HepG2 (cell line): ENCODE results near the gene PPBP. TPM values are rescaled to one million over a fixed set of nuclear protein-coding genes. Genes with fewer than 3 reads are reported as not detected.

ENCODE experiments used
- ATAC-seq: fragments of 200-7000 bp; cut with Tn5 transposase; 3 replicates; pipeline ENCODE4 v1.9.1; 2020; ENCODE audit warnings: mild to moderate bottlenecking, moderate library complexity
- BruUV-seq: library from RNA; stranded (reverse); fragments of 400-500 nt; replicated peaks from 2 replicates; lab custom pipeline; 2021; lab: Mats Ljungman, UMichigan
- CTCF ChIA-PET: fragments of 300-600 bp; formaldehyde crosslinking; extraction: SDS; loops from one replicate; lab custom pipeline; 2021; ENCODE audit warnings: low total read pairs, inconsistent platforms, low intra/inter-chr PET ratio; lab: Yijun Ruan, JAX
- POLR2A ChIA-PET: fragments of 350-600 bp; sonication (Branson Sonifier 250); formaldehyde crosslinking; loops from one replicate; lab custom pipeline; 2020; ENCODE audit warnings: antibody characterized with exemption, inconsistent platforms; lab: Yijun Ruan, JAX
- DNase-seq: peaks from one replicate; pipeline ENCODE4 v3.0.0-alpha.2; 2015; ENCODE audit warnings: low spot score
- FAIRE-seq: peaks from 3 replicates; lab custom pipeline; 2011; peaks lifted over from hg19 to GRCh38; lab: Jason Lieb, UNC
- H2AFZ ChIP-seq: one replicate; pipeline ENCODE4 v1.6.1; 2011; ENCODE audit warnings: low read length, inconsistent platforms
- H3K27ac ChIP-seq: fragments of 300-600 bp; 3 replicates; pipeline ENCODE4 v1.8.0; 2011; ENCODE audit warnings: mixed run types, mild to moderate bottlenecking, mixed read lengths, low read length, inconsistent platforms; ENCODE audit not compliant: insufficient read depth; ENCODE audit errors: extremely low read length
- H3K27me3 ChIP-seq, 2 experiments: fragments of 200-600 bp in 1 of 2; 2 replicates in 1 of 2; 3 replicates in 1 of 2; pipeline versions ENCODE4 v1.6.0 to v1.8.0; 2011; ENCODE audit warnings: low read length in 2 of 2, mild to moderate bottlenecking in 2 of 2, moderate library complexity in 2 of 2, inconsistent platforms in 1 of 2; ENCODE audit not compliant: insufficient read depth in 2 of 2, control insufficient read depth in 1 of 2
- H3K36me3 ChIP-seq, 2 experiments: fragments of 200-600 bp in 1 of 2; replicated peaks in 1 of 2; 2 replicates in 1 of 2; 3 replicates in 1 of 2; pipeline versions ENCODE4 v1.5.1 to v1.8.0; 2011; ENCODE audit warnings: low read length in 2 of 2, inconsistent platforms in 1 of 2; ENCODE audit not compliant: insufficient read depth in 2 of 2, control insufficient read depth in 1 of 2
- H3K4me1 ChIP-seq: 2 replicates; pipeline ENCODE4 v1.5.1; 2012; ENCODE audit warnings: low read length, inconsistent platforms; ENCODE audit not compliant: insufficient read depth
- H3K4me2 ChIP-seq: 2 replicates; pipeline ENCODE4 v1.6.0; 2011; ENCODE audit warnings: low read depth, low read length, inconsistent platforms
- H3K4me3 ChIP-seq, 3 experiments: fragments of 200-600 bp in 1 of 3; sonication (generic), shearing (Covaris generic) in 1 of 3; replicated peaks in 1 of 3; 2 replicates each; pipeline ENCODE4 v1.5.1; 2011 to 2016; ENCODE audit warnings: low read length in 3 of 3, inconsistent platforms in 2 of 3, low read depth in 2 of 3, mild to moderate bottlenecking in 2 of 3, control low read depth in 1 of 3, mixed read lengths in 1 of 3; ENCODE audit not compliant: insufficient read depth in 1 of 3
- H3K79me2 ChIP-seq: one replicate; pipeline ENCODE4 v1.6.1; 2011; ENCODE audit warnings: low read length, inconsistent platforms; ENCODE audit not compliant: insufficient read depth
- H3K9ac ChIP-seq: 2 replicates; pipeline ENCODE4 v1.6.0; 2011; ENCODE audit warnings: mild to moderate bottlenecking, low read depth, low read length, inconsistent platforms; ENCODE audit not compliant: insufficient read depth
- H3K9me3 ChIP-seq: 2 replicates; pipeline ENCODE4 v1.5.1; 2012; ENCODE audit warnings: mild to moderate bottlenecking, low read length
- H4K20me1 ChIP-seq: 2 replicates; pipeline ENCODE4 v1.6.0; 2011; ENCODE audit warnings: inconsistent platforms, mild to moderate bottlenecking, low read length, moderate library complexity; ENCODE audit not compliant: insufficient read depth
- ADNP ChIP-seq: sonication (generic); formaldehyde crosslinking; IDR thresholded peaks from 2 replicates; pipeline ENCODE4 v1.4.0; 2020; ENCODE audit warnings: missing genetic modification reagents
- CBX1 ChIP-seq: IDR thresholded peaks from one replicate; pipeline ENCODE4 v1.6.1; 2016; ENCODE audit warnings: antibody characterized with exemption, low read depth
- FOXA3 ChIP-seq: IDR thresholded peaks from 2 replicates; pipeline ENCODE4 v1.6.1; 2016; ENCODE audit warnings: missing genetic modification reagents, missing compliant biosample characterization
- GRHL1 ChIP-seq: sonication (generic); formaldehyde crosslinking; conservative IDR thresholded peaks from 2 replicates; pipeline ENCODE4 v1.8.0; 2022; ENCODE audit warnings: missing genetic modification reagents
- KMT2A ChIP-seq: sonication (generic); formaldehyde crosslinking; IDR thresholded peaks from 2 replicates; pipeline ENCODE4 v1.4.0; 2020; ENCODE audit warnings: missing genetic modification reagents
- SNAPC5 ChIP-seq: sonication (generic); formaldehyde crosslinking; IDR thresholded peaks from 2 replicates; pipeline ENCODE4 v1.8.1; 2023; ENCODE audit warnings: mild to moderate bottlenecking, missing genetic modification reagents, borderline replicate concordance
- TGIF2 ChIP-seq: IDR thresholded peaks from 2 replicates; pipeline ENCODE4 v1.6.1; 2016; ENCODE audit warnings: control low read depth, missing compliant biosample characterization
- XRCC5 ChIP-seq: fragments of 200-400 bp; formaldehyde crosslinking; optimal IDR thresholded peaks from 2 replicates; pipeline ENCODE3; 2017; ENCODE audit warnings: mild to moderate bottlenecking, low read length
- WGBS: methylation state at CpG from one replicate; pipeline ENCODE4 v1.1.6; 2017; ENCODE audit warnings: low lambda C conversion rate; 5-methylcytosine and 5-hydroxymethylcytosine counted together
- in situ Hi-C: cut with HindIII; loops from 2 replicates; pipeline ENCODE4 v1.10.0; 2017; ENCODE audit warnings: low pct_unique_long_range_greater_than_20kb; ENCODE audit not compliant: extremely low pct_ligation_motif_present
- intact Hi-C: fragments of 100-400 bp; cut with micrococcal nuclease; formaldehyde crosslinking; loops from one replicate; pipeline ENCODE4 v1.10.0; 2022; ENCODE audit not compliant: unreplicated experiment
- polyA plus RNA-seq, 8 experiments: library from polyadenylated mRNA; depleted of rRNA in 3 of 8; stranded (reverse) in 7 of 8; unstranded in 1 of 8; fragments of >200 nt; fragmentation: Illumina TruSeq in 4 of 8; extraction: Trizol in 4 of 8; gene quantifications; 2 replicates each; pipeline versions ENCODE4 v1.2.1 to v1.2.3, GENCODE V29; 2011 to 2016; ENCODE audit warnings: low read depth in 4 of 8, missing spikeins in 1 of 8, mixed read lengths in 1 of 8; ENCODE audit not compliant: insufficient read depth in 1 of 8
- total RNA-seq, 5 experiments: library from RNA; depleted of rRNA; stranded (reverse); fragments of >200 nt; fragmentation: Illumina TruSeq; extraction: Trizol; gene quantifications; 2 replicates each; pipeline ENCODE4 v1.2.3, GENCODE V29; 2016; ENCODE audit warnings: low read depth in 1 of 5
- TF ChIP-seq, protein P1 (sequence below): sonication (generic); formaldehyde crosslinking; IDR thresholded peaks from 2 replicates; pipeline ENCODE4 v1.5.0; 2020; ENCODE audit warnings: mild to moderate bottlenecking, missing genetic modification reagents

PPBP gene
- total and polyA plus RNA-seq, 2 of the 13 experiments (the other 11 are each of a cell fraction or from before 2014, with no cell fraction given): not detected

DNA sequence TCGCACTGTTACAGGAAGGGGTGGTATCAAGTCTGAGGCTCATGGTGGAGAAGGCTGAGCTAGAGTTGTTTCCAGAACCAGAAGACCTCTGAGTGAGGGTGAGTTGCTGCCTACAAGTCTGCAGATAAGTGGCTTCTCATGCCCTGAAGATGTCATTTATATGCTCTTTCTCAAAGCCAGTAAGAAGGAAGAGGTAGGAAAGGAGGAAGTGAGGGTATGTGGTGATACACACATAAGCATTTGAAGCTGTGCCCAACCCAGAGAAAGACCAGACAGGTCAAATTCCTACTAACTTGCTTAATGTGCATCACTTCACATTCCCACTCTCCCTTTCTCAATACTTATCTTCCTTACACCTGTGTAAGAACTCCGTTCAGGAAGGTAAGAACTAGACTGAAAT, at the start of gene PPBP (continued):
- TF ChIP-seq FOXA3 (CRISPR knock-in tag): no peak

- ATAC-seq (no peak), DNase-seq (no peak), FAIRE-seq (no peak)
- WGBS: 30% methylated on average over 4 of the region's 4 CpGs
- ChIA-PET POLR2A (no interaction called here), CTCF (no interaction called here)
- Histone ChIP-seq H4K20me1 (no peaks in the 10 kb centered on the region), H3K79me2 (no peaks in the 10 kb centered on the region), H3K9ac (no peak overlapping the region), H3K27ac (no peak overlapping the region), H3K4me1 (peaks cover 15% of the 10 kb centered on the region), H3K9me3 (no peaks in the 10 kb centered on the region), H2AFZ (no peak overlapping the region), H3K4me3 (no peak overlapping the region)
- in situ Hi-C loops: no loop called here
- BruUV-seq: no TSS peak
- TF ChIP-seq TGIF2 (CRISPR knock-in tag): no peak
- no peak for TF ChIP-seq GRHL1 (CRISPR knock-in tag)
- no peak for TF ChIP-seq CBX1
- TF ChIP-seq XRCC5: no peak
- no peak for TF ChIP-seq SNAPC5 (CRISPR knock-in tag)
- TF ChIP-seq KMT2A: no peak
- no peak for TF ChIP-seq ADNP (CRISPR knock-in tag)
- TF ChIP-seq, protein P1, sequence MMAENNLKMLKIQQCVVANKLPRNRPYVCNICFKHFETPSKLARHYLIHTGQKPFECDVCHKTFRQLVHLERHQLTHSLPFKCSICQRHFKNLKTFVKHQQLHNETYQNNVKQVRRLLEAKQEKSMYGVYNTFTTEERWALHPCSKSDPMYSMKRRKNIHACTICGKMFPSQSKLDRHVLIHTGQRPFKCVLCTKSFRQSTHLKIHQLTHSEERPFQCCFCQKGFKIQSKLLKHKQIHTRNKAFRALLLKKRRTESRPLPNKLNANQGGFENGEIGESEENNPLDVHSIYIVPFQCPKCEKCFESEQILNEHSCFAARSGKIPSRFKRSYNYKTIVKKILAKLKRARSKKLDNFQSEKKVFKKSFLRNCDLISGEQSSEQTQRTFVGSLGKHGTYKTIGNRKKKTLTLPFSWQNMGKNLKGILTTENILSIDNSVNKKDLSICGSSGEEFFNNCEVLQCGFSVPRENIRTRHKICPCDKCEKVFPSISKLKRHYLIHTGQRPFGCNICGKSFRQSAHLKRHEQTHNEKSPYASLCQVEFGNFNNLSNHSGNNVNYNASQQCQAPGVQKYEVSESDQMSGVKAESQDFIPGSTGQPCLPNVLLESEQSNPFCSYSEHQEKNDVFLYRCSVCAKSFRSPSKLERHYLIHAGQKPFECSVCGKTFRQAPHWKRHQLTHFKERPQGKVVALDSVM (CRISPR knock-in tag): no peak
- TF ChIP-seq, all 625 proteins: peak for 0
- no peaks in the 10 kb centered on the region for H3K36me3 ChIP-seq
- intact Hi-C loops: loop anchor here (5.0 kb wide), 2 partner anchors 95 to 310 kb away; no protein-coding TSS in a partner anchor
- no peak overlapping the region for H3K4me2 ChIP-seq
- H3K27me3 ChIP-seq: peaks cover 4 to 26% of the 10 kb centered on the region in 2 experiments
These were observed 49.3 kb upstream of the PPBP start for GRCh38 chr4:74037076-74037955.
